ENCODE measurements around the gene DPY19L1.

Gene DPY19L1

GRCh38 chr7:35040906-35041305 lies 3.6 kb upstream of the DPY19L1 start:
- H3K27me3 Mint-ChIP-seq, result peaks cover 20 to 23% of the 10 kb centered on the region in 2 donors
- H3K27ac Mint-ChIP-seq, result no peak overlapping the region
- peaks cover 4 to 14% of the 10 kb centered on the region in 2 donors for H3K4me1 Mint-ChIP-seq
- ATAC-seq (replicated peaks), result no peak
- H3K4me3 Mint-ChIP-seq, result no peak overlapping the region
- DNase-seq, result no peak
- no peaks in the 10 kb centered on the region for H3K9me3 Mint-ChIP-seq
- peaks cover 3% of the 10 kb centered on the region in 2 donors for H3K36me3 Mint-ChIP-seq

GRCh38 chr7:35039343-35039742 lies 2.1 kb upstream of the DPY19L1 start:
- peaks cover 12 to 28% of the 10 kb centered on the region in 2 donors for H3K4me1 Mint-ChIP-seq
- ATAC-seq (replicated peaks) (no peak), DNase-seq (no peak)
- H3K27me3 Mint-ChIP-seq, result peaks cover 20 to 22% of the 10 kb centered on the region in 2 donors
- H3K4me3 Mint-ChIP-seq, result no peak overlapping the region
- peaks cover 3% of the 10 kb centered on the region in 2 donors for H3K36me3 Mint-ChIP-seq
- no peak overlapping the region for H3K27ac Mint-ChIP-seq
- H3K9me3 Mint-ChIP-seq, result no peaks in the 10 kb centered on the region

GRCh38 chr7:35038354-35038753 lies 1.1 kb upstream of the DPY19L1 start:
- H3K27me3 Mint-ChIP-seq, result peaks cover 12 to 14% of the 10 kb centered on the region in 2 donors
- DNase-seq (no peak), ATAC-seq (replicated peaks) (no peak)
- peaks cover 12 to 30% of the 10 kb centered on the region in 2 donors for H3K4me1 Mint-ChIP-seq
- H3K36me3 Mint-ChIP-seq, result peaks cover 3% of the 10 kb centered on the region in 2 donors
- no peaks in the 10 kb centered on the region for H3K9me3 Mint-ChIP-seq
- peak overlapping the region; percentile 83 to 93 for H3K4me3 Mint-ChIP-seq
- H3K27ac Mint-ChIP-seq, result no peak overlapping the region

GRCh38 chr7:35037526-35038341 lies 449 bp upstream of the DPY19L1 start:
- Mint-ChIP-seq H3K4me1 (peaks cover 16 to 32% of the 10 kb centered on the region in 2 donors), H3K4me3 (peak overlapping the region; percentile 83 to 93), H3K27ac (peak overlapping the region; percentile 86), H3K36me3 (peaks cover 3% of the 10 kb centered on the region in 2 donors), H3K9me3 (no peaks in the 10 kb centered on the region), H3K27me3 (peaks cover 6 to 10% of the 10 kb centered on the region in 2 donors)
- ATAC-seq (replicated peaks) (peak; percentile 85 to 88), DNase-seq (peak; percentile 91)

GRCh38 chr7:35036361-35037171 lies 719 bp downstream of the DPY19L1 start:
- Mint-ChIP-seq H3K9me3 (no peaks in the 10 kb centered on the region), H3K27me3 (peaks cover 0 to 7% of the 10 kb centered on the region in 2 donors), H3K4me1 (peaks cover 19 to 35% of the 10 kb centered on the region in 2 donors), H3K27ac (peak overlapping the region; percentile 95), H3K36me3 (peaks cover 3% of the 10 kb centered on the region in 2 donors), H3K4me3 (peak overlapping the region; percentile 98)
- DNase-seq, result peak; percentile 2
- ATAC-seq (replicated peaks), result peak; percentile 15 to 21

- Mint-ChIP-seq H3K9me3 (no peaks in the 10 kb centered on the region), H3K27me3 (peaks cover 0 to 7% of the 10 kb centered on the region in 2 donors), H3K4me1 (peaks cover 19 to 35% of the 10 kb centered on the region in 2 donors), H3K4me3 (peak overlapping the region in 1 of 2 donors; percentile 98), H3K27ac (no peak overlapping the region), H3K36me3 (peaks cover 3% of the 10 kb centered on the region in 2 donors)
- no peak for ATAC-seq (replicated peaks)
- DNase-seq, result no peak
Observed at GRCh38 chr7:35035511-35035961, 1.7 kb downstream of the DPY19L1 start.

GRCh38 chr7:35032166-35032565 lies 5.1 kb downstream of the DPY19L1 start:
- peaks cover 0 to 7% of the 10 kb centered on the region in 2 donors for H3K27me3 Mint-ChIP-seq
- H3K9me3 Mint-ChIP-seq, result no peaks in the 10 kb centered on the region
- H3K4me1 Mint-ChIP-seq, result peaks cover 15 to 28% of the 10 kb centered on the region in 2 donors
- DNase-seq (no peak), ATAC-seq (replicated peaks) (no peak)
- H3K36me3 Mint-ChIP-seq, result peaks cover 3% of the 10 kb centered on the region in 2 donors
- H3K4me3 Mint-ChIP-seq, result no peak overlapping the region
- no peak overlapping the region for H3K27ac Mint-ChIP-seq

- no peak for ATAC-seq (replicated peaks)
- peaks cover 0 to 7% of the 10 kb centered on the region in 2 donors for H3K27me3 Mint-ChIP-seq
- no peak for DNase-seq
- no peaks in the 10 kb centered on the region for H3K36me3 Mint-ChIP-seq
- no peak overlapping the region for H3K27ac Mint-ChIP-seq
- no peaks in the 10 kb centered on the region for H3K9me3 Mint-ChIP-seq
- H3K4me3 Mint-ChIP-seq, result no peak overlapping the region
- peaks cover 17 to 20% of the 10 kb centered on the region in 2 donors for H3K4me1 Mint-ChIP-seq
Observed at GRCh38 chr7:35030848-35031247, 6.4 kb downstream of the DPY19L1 start.

- no peaks in the 10 kb centered on the region for H3K36me3 Mint-ChIP-seq
Observed at GRCh38 chr7:35029311-35029710, 8.0 kb downstream of the DPY19L1 start.

GRCh38 chr7:35026150-35026549 lies 11.1 kb downstream of the DPY19L1 start:
- no peak for ATAC-seq (replicated peaks)

More at GRCh38 chr7:35029311-35029710, 8.0 kb downstream of the DPY19L1 start:
- no peak for DNase-seq
- ATAC-seq (replicated peaks), result no peak
- peaks cover 6 to 9% of the 10 kb centered on the region in 2 donors for H3K4me1 Mint-ChIP-seq
- no peak overlapping the region for H3K4me3 Mint-ChIP-seq
- no peaks in the 10 kb centered on the region for H3K9me3 Mint-ChIP-seq
- no peak overlapping the region for H3K27ac Mint-ChIP-seq
- H3K27me3 Mint-ChIP-seq, result peaks cover 0 to 7% of the 10 kb centered on the region in 2 donors

GRCh38 chr7:35025369-35025870 lies 11.9 kb downstream of the DPY19L1 start:
- ATAC-seq (replicated peaks), result no peak
- H3K27me3 Mint-ChIP-seq, result no peaks in the 10 kb centered on the region
- no peak overlapping the region for H3K27ac Mint-ChIP-seq
- H3K36me3 Mint-ChIP-seq, result no peaks in the 10 kb centered on the region
- peaks cover 0 to 2% of the 10 kb centered on the region in 2 donors for H3K4me1 Mint-ChIP-seq
- H3K9me3 Mint-ChIP-seq, result no peaks in the 10 kb centered on the region
- no peak overlapping the region for H3K4me3 Mint-ChIP-seq
- DNase-seq, result no peak

More at GRCh38 chr7:35026150-35026549, 11.1 kb downstream of the DPY19L1 start:
- no peak for DNase-seq
- Mint-ChIP-seq H3K36me3 (no peaks in the 10 kb centered on the region), H3K9me3 (no peaks in the 10 kb centered on the region), H3K4me3 (no peak overlapping the region), H3K4me1 (peaks cover 0 to 2% of the 10 kb centered on the region in 2 donors), H3K27ac (no peak overlapping the region), H3K27me3 (no peaks in the 10 kb centered on the region)

GRCh38 chr7:35024298-35024697 lies 13.0 kb downstream of the DPY19L1 start:
- no peak overlapping the region for H3K27ac Mint-ChIP-seq
- H3K4me3 Mint-ChIP-seq, result no peak overlapping the region
- no peaks in the 10 kb centered on the region for H3K9me3 Mint-ChIP-seq
- DNase-seq, result no peak
- no peak for ATAC-seq (replicated peaks)
- H3K27me3 Mint-ChIP-seq, result no peaks in the 10 kb centered on the region
- no peaks in the 10 kb centered on the region for H3K36me3 Mint-ChIP-seq
- peaks cover 0 to 3% of the 10 kb centered on the region in 2 donors for H3K4me1 Mint-ChIP-seq

GRCh38 chr7:35022725-35023124 lies 14.6 kb downstream of the DPY19L1 start:
- ATAC-seq (replicated peaks), result no peak
- Mint-ChIP-seq H3K27me3 (no peaks in the 10 kb centered on the region), H3K36me3 (no peaks in the 10 kb centered on the region), H3K4me3 (no peak overlapping the region), H3K9me3 (no peaks in the 10 kb centered on the region), H3K4me1 (peaks cover 0 to 4% of the 10 kb centered on the region in 2 donors), H3K27ac (no peak overlapping the region)
- no peak for DNase-seq

- H3K4me3 Mint-ChIP-seq, result no peak overlapping the region
- no peak for DNase-seq
- no peak for ATAC-seq (replicated peaks)
- H3K9me3 Mint-ChIP-seq, result no peaks in the 10 kb centered on the region
- peaks cover 0 to 3% of the 10 kb centered on the region in 2 donors for H3K4me1 Mint-ChIP-seq
- H3K27me3 Mint-ChIP-seq, result no peaks in the 10 kb centered on the region
- peaks cover 4% of the 10 kb centered on the region in 2 donors for H3K36me3 Mint-ChIP-seq
- H3K27ac Mint-ChIP-seq, result no peak overlapping the region
Observed at GRCh38 chr7:35021445-35021844, 15.8 kb downstream of the DPY19L1 start.

All from stimulated activated naive B cell treated with anti-CD40 and anti-IgM and Interleukin-4, amounts not matched to agents 10 μg/mL and 1 μg/mL and 100 μg/mL, for 72 hours (primary cell).